HepG2 (cell line): ENCODE data around the gene XAF1. TPM values are rescaled to one million over a fixed set of nuclear protein-coding genes. Genes with fewer than 3 reads are reported as not detected.

Source experiments
- ATF1 ChIP-seq: IDR thresholded peaks from 2 replicates; pipeline ENCODE4 v1.6.1; 2016; ENCODE audit warnings: mild to moderate bottlenecking, control low read depth
- ATF3 ChIP-seq: sonication (generic); formaldehyde crosslinking; IDR thresholded peaks from 2 replicates; pipeline ENCODE4 v1.4.0; 2020; ENCODE audit warnings: missing genetic modification reagents
- ATRX ChIP-seq: sonication (generic); formaldehyde crosslinking; IDR thresholded peaks from 2 replicates; pipeline ENCODE4 v1.4.0; 2020; ENCODE audit warnings: missing genetic modification reagents, borderline replicate concordance
- CBX2 ChIP-seq, 2 experiments: fragments of 200-600 bp in 1 of 2; sonication (generic); formaldehyde crosslinking in 1 of 2; IDR thresholded peaks; 2 replicates each; pipeline versions ENCODE4 v1.7.0 to v1.8.1; 2018 to 2022; ENCODE audit warnings: low read depth in 2 of 2, low read length in 1 of 2, mild to moderate bottlenecking in 1 of 2, missing genetic modification reagents in 1 of 2
- ETV5 ChIP-seq: IDR thresholded peaks from 2 replicates; pipeline ENCODE4 v1.6.1; 2018; ENCODE audit warnings: missing biosample characterization, missing genetic modification reagents, inconsistent platforms, borderline replicate concordance
- FOXJ3 ChIP-seq: sonication (generic); formaldehyde crosslinking; IDR thresholded peaks from 2 replicates; pipeline ENCODE4 v1.4.0; 2020; ENCODE audit warnings: missing genetic modification reagents, mild to moderate bottlenecking, borderline replicate concordance
- HNRNPK ChIP-seq: fragments of 200-400 bp; formaldehyde crosslinking; IDR thresholded peaks from 2 replicates; pipeline ENCODE4 v1.6.1; 2018; ENCODE audit warnings: low read length, low read depth, moderate library complexity, mild to moderate bottlenecking; ENCODE audit not compliant: poor library complexity, severe bottlenecking
- KLF15 ChIP-seq: sonication (generic); formaldehyde crosslinking; IDR thresholded peaks from 2 replicates; pipeline ENCODE4 v1.8.1; 2023; ENCODE audit warnings: borderline replicate concordance, mild to moderate bottlenecking, inconsistent platforms, missing genetic modification reagents, mixed read lengths
- MAFF ChIP-seq: IDR thresholded peaks from 2 replicates; pipeline ENCODE4 v1.6.1; 2011; ENCODE audit warnings: low read depth, low read length, improper control_type of control experiment
- NCOA2 ChIP-seq: sonication (generic); formaldehyde crosslinking; IDR thresholded peaks from 2 replicates; pipeline ENCODE4 v1.8.0; 2022; ENCODE audit warnings: inconsistent platforms
- RBM39 ChIP-seq: fragments of 200-400 bp; formaldehyde crosslinking; IDR thresholded peaks from one replicate; pipeline ENCODE4 v1.6.1; 2018; ENCODE audit warnings: antibody characterized with exemption, mild to moderate bottlenecking, low read depth, low read length; ENCODE audit not compliant: poor library complexity, severe bottlenecking
- SIN3B ChIP-seq: fragments of 150-350 bp; IDR thresholded peaks from 2 replicates; pipeline ENCODE4 v1.6.1; 2014; ENCODE audit warnings: low read length
- TBL1XR1 ChIP-seq: fragments of 150-350 bp; IDR thresholded peaks from 2 replicates; pipeline ENCODE4 v1.6.1; 2014; ENCODE audit warnings: borderline replicate concordance, low read length; ENCODE audit not compliant: partially characterized antibody
- TERF1 ChIP-seq: sonication (generic); formaldehyde crosslinking; IDR thresholded peaks from 2 replicates; pipeline ENCODE4 v1.8.0; 2022; ENCODE audit warnings: mild to moderate bottlenecking, missing genetic modification reagents, moderate library complexity
- TRIM24 ChIP-seq: sonication (generic); formaldehyde crosslinking; IDR thresholded peaks from 2 replicates; pipeline ENCODE4 v1.8.0; 2022; ENCODE audit warnings: mild to moderate bottlenecking, missing genetic modification reagents
- ZIK1 ChIP-seq: sonication (generic); formaldehyde crosslinking; IDR thresholded peaks from 2 replicates; pipeline ENCODE4 v1.5.0; 2020; ENCODE audit warnings: mild to moderate bottlenecking, low read depth, missing genetic modification reagents, borderline replicate concordance
- ZNF143 ChIP-seq: sonication (generic); formaldehyde crosslinking; IDR thresholded peaks from 2 replicates; pipeline ENCODE4 v1.4.0; 2020; ENCODE audit warnings: missing genetic modification reagents
- ZNF207 ChIP-seq: fragments of 450-650 bp; IDR thresholded peaks from 2 replicates; pipeline ENCODE4 v1.6.1; 2016; ENCODE audit warnings: antibody characterized with exemption, borderline replicate concordance
- ZNF3 ChIP-seq: IDR thresholded peaks from 2 replicates; pipeline ENCODE4 v1.7.0; 2017; ENCODE audit warnings: inconsistent platforms
- ZNF30 ChIP-seq: sonication (generic); formaldehyde crosslinking; IDR thresholded peaks from 2 replicates; pipeline ENCODE4 v1.5.0; 2020; ENCODE audit warnings: mild to moderate bottlenecking, missing genetic modification reagents
- ZNF451 ChIP-seq: sonication (generic); formaldehyde crosslinking; IDR thresholded peaks from 2 replicates; pipeline ENCODE4 v1.5.0; 2020; ENCODE audit warnings: mild to moderate bottlenecking, missing genetic modification reagents
- ZNF513 ChIP-seq: sonication (generic); formaldehyde crosslinking; conservative IDR thresholded peaks from 2 replicates; pipeline ENCODE4 v1.5.0; 2020; ENCODE audit warnings: missing genetic modification reagents
- ZNF558 ChIP-seq: sonication (generic); formaldehyde crosslinking; IDR thresholded peaks from 2 replicates; pipeline ENCODE4 v1.9.0; 2022; ENCODE audit warnings: mild to moderate bottlenecking, missing genetic modification reagents, borderline replicate concordance
- polyA plus RNA-seq, 8 experiments: library from polyadenylated mRNA; depleted of rRNA in 3 of 8; stranded (reverse) in 7 of 8; unstranded in 1 of 8; fragments of >200 nt; fragmentation: Illumina TruSeq in 4 of 8; extraction: Trizol in 4 of 8; gene quantifications; 2 replicates each; pipeline versions ENCODE4 v1.2.1 to v1.2.3, GENCODE V29; 2011 to 2016; ENCODE audit warnings: low read depth in 4 of 8, missing spikeins in 1 of 8, mixed read lengths in 1 of 8; ENCODE audit not compliant: insufficient read depth in 1 of 8
- total RNA-seq, 5 experiments: library from RNA; depleted of rRNA; stranded (reverse); fragments of >200 nt; fragmentation: Illumina TruSeq; extraction: Trizol; gene quantifications; 2 replicates each; pipeline ENCODE4 v1.2.3, GENCODE V29; 2016; ENCODE audit warnings: low read depth in 1 of 5
- TF ChIP-seq, protein P1 (sequence below): sonication (generic); formaldehyde crosslinking; IDR thresholded peaks from 2 replicates; pipeline ENCODE4 v1.4.0; 2020; ENCODE audit warnings: mild to moderate bottlenecking, missing genetic modification reagents

The XAF1 gene
- total and polyA plus RNA-seq, 2 of the 13 experiments (the other 11 are each of a cell fraction or from before 2014, with no cell fraction given): 1.2 to 2.4 TPM

GRCh38 chr17:6712854-6713129, 43.1 kb upstream of the XAF1 start (continued):
- TF ChIP-seq ZNF513 (CRISPR knock-in tag) (0 out of 2 replicates have a peak, but pooled peaks have one; percentile 3), NCOA2 (CRISPR knock-in tag) (no peak), TERF1 (CRISPR knock-in tag) (no peak), ZNF207 (no peak), ZNF3 (no peak), TBL1XR1 (no peak), KLF15 (CRISPR knock-in tag) (no peak), ZNF451 (CRISPR knock-in tag) (no peak), ZNF143 (CRISPR knock-in tag) (peak; percentile 10; the same call in 1 of the 2 replicates), ZNF558 (CRISPR knock-in tag) (peak; percentile 25; the same call in 1 of the 2 replicates), MAFF (no peak), TRIM24 (CRISPR knock-in tag) (0 out of 2 replicates have a peak, but pooled peaks have one; percentile 27), ZNF30 (CRISPR knock-in tag) (no peak), SIN3B (no peak), RBM39 (no peak), CBX2 (IDR thresholded peaks at IDR 0.05; ENCODE audit: low read depth, low read length) (no peak), CBX2 (CRISPR knock-in tag; IDR thresholded peaks at IDR 0.05; ENCODE audit: low read depth) (no peak), ZIK1 (CRISPR knock-in tag) (0 out of 2 replicates have a peak, but pooled peaks have one; percentile 14), HNRNPK (no peak), ATF3 (CRISPR knock-in tag) (no peak), ATRX (CRISPR knock-in tag) (no peak), FOXJ3 (CRISPR knock-in tag) (no peak), ATF1 (CRISPR knock-in tag) (no peak), ETV5 (CRISPR knock-in tag) (no peak)
- TF ChIP-seq, protein P1, sequence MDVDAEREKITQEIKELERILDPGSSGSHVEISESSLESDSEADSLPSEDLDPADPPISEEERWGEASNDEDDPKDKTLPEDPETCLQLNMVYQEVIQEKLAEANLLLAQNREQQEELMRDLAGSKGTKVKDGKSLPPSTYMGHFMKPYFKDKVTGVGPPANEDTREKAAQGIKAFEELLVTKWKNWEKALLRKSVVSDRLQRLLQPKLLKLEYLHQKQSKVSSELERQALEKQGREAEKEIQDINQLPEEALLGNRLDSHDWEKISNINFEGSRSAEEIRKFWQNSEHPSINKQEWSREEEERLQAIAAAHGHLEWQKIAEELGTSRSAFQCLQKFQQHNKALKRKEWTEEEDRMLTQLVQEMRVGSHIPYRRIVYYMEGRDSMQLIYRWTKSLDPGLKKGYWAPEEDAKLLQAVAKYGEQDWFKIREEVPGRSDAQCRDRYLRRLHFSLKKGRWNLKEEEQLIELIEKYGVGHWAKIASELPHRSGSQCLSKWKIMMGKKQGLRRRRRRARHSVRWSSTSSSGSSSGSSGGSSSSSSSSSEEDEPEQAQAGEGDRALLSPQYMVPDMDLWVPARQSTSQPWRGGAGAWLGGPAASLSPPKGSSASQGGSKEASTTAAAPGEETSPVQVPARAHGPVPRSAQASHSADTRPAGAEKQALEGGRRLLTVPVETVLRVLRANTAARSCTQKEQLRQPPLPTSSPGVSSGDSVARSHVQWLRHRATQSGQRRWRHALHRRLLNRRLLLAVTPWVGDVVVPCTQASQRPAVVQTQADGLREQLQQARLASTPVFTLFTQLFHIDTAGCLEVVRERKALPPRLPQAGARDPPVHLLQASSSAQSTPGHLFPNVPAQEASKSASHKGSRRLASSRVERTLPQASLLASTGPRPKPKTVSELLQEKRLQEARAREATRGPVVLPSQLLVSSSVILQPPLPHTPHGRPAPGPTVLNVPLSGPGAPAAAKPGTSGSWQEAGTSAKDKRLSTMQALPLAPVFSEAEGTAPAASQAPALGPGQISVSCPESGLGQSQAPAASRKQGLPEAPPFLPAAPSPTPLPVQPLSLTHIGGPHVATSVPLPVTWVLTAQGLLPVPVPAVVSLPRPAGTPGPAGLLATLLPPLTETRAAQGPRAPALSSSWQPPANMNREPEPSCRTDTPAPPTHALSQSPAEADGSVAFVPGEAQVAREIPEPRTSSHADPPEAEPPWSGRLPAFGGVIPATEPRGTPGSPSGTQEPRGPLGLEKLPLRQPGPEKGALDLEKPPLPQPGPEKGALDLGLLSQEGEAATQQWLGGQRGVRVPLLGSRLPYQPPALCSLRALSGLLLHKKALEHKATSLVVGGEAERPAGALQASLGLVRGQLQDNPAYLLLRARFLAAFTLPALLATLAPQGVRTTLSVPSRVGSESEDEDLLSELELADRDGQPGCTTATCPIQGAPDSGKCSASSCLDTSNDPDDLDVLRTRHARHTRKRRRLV: 0 out of 2 replicates have a peak, but pooled peaks have one; percentile 76
